Activated CD4-positive, alpha-beta T cell treated with anti-CD3 and anti-CD28 coated beads for 24 hours (primary cell): ENCODE results near the gene IQGAP1.
"Not testable (repeated sequence)": the region's sequence is repeated elsewhere in the genome, so short reads cannot be mapped to it uniquely, and the experiment has no call there.

ENCODE experiments used
- DNase-seq, 2 donors: peaks; one replicate each; pipeline ENCODE4 v3.0.0-alpha.2; 2020; ENCODE audit warnings: low read depth in 2 of 2

The IQGAP1 gene

DNA sequence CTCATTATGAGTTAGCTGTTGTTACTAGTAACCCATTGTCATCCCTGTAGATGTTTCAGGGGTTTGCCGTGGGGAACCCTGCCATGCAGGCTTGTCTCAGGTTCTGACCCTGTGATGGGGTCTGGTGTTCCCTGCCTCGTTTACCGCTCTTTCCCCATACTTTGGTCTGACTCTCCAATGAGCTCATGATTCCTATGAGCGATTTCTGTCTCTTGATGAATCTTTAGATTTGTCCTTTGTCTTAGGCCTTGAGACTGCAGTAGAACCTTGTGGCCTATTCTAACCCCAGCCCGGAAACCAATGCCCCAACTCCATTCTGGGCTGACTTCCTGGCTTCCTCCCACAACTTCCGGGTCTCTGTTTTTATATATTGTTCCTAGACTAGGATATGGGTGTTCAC is 11.3 kb upstream of the IQGAP1 start:
- no peak for DNase-seq

DNA sequence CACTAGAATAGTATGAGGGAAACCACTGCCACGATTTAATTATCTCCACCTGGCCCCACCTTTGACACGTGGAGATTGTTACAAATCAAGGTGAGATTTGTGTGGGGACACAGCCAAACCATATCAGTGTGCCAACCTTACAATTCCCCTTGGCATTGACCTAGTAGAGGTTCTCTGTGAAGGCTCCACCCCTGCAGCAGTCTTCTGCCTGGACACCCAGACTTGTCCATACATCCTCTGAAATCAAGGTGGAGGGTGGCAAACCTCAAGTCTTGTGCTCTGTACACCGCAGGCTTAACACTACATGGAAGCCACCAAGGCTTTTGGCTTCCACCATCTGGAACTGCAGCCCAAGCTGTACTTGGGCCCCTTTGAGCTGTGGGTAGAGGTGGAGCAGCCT is 8.8 kb upstream of the IQGAP1 start:
- no peak for DNase-seq

DNA sequence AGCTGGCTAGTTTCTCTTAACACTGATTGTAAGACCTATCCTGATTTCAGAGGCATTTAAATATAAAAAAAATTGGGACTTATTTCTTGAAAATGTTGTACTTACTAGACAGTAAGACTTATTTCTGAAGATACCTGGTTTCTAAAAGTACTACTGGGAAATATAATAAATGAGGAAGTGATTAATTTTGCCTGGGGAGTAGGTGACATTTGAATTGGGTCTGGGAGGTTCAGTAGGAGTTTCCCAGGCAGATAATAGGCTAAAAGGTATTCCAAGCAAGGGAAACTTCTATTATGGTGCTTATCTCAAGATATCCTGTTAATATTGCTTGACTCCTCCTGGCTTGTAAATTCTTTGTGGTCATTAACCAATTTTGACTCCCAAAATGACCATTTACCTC is 6.5 kb upstream of the IQGAP1 start:
- DNase-seq, result no peak

DNA sequence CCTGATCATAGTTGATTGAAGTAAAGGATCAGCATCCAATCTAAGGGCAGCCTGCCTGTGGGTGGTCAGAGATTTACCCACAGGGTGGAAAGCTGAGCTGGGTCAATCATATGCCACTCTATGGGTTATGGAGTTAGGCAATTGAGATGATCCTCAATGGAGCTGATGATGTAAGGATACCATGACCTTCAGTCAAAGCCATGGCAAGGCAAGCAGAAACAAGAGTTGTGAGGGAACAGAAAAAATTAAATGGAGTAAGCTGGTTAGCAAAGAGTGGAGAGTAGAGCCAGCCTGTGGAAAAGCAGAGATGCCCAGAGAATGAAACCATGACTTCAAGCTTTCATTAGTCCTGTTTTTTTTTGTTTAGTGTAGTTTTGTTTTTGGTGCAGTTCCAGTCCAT is 5.7 kb upstream of the IQGAP1 start:
- DNase-seq, result no peak

DNA sequence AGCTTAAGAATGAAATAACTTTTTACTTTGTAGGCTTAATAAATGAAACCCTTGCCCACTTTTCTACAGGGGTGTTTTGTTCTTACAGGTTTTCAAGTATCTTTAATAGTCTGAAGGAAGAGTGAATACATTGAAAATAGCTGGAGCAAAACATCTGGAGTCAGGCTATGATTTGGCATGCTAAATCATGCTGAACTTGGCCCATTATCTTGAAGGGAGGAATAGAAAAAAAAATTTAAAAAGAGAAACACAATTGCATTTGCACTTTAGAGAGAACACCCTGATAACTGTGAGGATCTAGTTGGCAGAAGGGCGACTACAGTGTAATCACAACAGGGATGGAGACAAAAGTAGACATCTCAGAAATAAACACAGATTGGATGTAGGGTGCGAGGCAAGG is 1.8 kb upstream of the IQGAP1 start:
- no peak for DNase-seq

DNA sequence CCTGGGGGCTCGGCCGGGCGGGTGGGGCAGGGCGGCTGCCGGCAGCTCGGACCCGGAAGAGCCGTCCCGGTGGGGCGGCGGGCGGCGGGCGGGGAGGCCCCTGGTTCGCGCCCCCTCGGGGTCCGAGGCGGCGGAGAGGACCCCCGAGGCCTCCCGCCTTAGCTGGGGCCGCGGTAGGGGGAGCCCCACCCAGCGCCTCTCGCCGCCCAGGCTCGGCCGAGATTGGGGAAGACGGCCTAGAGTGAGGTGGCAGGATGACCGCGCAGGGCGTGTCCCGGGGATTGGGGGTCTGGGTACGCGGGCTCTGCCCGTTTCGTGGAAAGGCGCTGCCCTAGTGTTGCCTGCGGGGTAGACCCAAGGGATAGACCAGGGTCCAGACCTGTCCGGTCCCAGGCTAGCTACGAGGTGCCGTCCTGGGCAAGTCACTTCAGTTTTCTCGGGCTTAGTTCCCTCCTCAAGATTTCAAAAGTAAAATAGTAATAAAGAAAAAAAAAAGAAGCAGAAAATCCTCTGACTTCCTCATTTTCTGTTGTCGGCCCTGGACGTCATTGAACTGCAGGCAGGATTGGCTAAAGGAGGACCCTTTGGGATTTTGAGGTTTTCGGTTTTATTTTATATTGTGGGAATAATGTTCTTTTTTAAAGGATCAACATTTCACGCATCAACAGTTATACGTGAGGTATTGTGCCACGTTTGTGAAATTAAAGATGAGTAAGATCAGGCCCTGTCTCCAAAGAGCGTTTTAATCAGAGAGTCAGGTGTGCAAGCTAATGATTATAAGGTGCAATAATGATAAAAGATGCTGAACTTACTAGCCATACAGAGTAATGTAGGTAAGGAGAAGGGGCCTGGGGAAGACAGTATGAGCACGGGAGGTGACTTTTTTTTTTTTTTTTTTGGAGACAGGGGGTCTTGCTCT is 679 bp downstream of the IQGAP1 start:
- DNase-seq, result peak in 1 of 2 donors; percentile 37

DNA sequence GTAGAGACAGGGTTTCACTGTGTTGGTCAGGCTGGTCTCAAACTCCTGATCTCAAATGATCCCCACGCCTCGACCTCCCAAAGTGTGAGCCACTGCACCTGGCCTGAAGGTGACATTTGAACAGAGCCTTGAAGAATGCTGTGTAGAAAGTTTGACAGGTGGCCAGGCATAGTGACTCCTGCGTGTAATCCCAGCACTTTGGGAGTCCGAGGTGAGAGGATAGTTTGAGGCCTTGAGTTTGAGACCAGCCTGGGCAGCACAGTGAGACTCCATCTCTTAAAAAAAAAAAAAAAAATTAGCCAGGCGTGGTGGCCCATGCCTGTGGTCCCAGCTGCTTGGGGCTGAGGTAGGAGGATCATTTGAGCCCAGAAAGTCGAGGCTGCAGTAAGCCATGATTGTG is 1.5 kb downstream of the IQGAP1 start:
- DNase-seq, result no peak

DNA sequence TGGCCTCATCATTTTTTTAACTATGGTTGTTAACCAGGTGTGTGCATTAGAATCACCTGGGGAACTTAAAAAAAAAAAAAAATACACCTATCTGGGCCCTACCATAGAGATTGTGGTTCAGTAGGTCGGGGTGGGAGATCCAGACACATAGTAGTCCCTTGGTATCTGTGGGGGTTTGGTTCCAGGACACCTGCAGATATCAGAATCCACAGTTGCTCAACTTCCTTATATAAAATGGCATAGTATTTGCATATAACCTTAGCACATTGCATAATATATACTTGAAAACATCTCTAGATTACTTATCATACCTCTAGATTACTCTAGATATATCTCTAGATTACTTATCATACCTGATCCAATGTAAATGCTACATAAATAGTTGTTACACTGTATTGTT is 5.0 kb downstream of the IQGAP1 start:
- DNase-seq, result no peak

DNA sequence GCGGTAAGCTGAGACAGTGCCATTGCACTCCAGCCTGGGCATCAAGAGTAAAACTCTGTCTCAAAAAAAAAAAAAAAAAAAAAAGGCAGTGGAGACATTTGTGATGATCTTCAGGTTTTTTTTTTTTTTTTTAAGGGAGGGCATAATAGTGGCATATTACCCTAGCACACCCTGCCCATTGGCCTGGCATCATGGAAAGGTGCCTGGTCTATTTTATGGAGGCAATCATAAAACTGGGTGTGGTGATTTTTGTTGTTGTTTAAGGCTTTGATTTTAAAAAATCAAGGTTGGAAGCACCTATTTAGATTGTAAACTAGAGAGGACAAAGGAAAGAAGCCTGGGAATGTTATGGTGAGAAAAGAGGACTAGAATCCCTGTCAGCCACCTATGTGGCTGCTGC is 6.0 kb downstream of the IQGAP1 start:
- DNase-seq, result no peak

DNA sequence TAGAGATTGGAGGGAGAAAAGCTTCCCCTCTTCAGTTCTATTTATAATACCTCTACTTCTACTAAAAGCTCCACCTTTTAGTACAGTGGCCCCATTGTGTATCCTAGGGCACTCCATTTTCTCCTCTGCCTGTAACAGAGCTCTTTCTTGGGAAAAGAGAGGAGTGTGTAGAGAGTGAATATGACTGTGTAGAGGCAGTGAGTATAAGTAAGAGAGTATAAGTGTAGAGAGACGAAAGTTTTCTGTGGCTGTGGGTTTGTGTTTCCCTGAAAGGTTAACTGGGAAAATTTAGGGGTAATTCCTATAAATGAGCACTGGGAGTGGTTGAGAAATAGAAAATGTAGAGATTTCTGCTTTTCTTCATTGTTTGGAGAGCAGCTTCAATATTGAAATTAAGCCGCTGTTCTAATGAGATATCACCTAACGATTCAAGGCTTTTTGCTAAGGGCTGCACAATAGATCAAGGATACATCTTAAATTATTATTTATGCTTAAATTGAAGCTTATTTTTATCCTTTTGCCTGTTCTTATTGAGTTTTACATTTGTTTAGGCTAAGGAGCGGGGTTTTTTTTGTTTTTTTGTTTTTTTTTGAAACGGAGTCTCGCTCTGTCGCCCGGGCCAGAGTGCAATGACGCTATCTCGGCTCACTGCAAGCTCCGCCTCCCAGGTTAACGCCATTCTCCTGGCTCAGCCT is 6.9 kb downstream of the IQGAP1 start:
- no peak for DNase-seq

DNA sequence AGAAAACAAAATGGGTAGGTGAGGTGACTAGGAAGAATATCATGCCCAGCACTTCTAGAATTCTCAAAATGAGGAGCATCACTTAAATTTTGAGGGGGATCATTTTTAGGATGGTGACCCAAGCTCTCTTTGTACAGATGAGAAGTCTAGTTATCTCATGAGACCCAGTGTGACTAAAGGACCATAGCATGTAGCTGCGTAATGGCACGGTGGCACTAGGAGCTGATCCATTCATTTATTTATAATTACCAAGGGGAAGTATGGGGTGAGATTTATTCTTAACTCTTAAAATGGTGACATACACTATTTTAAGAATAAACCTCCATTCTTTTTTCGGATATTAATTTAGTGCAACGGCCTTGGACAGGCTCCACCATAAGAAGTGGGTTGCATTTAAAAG is 8.3 kb downstream of the IQGAP1 start:
- no peak for DNase-seq

DNA sequence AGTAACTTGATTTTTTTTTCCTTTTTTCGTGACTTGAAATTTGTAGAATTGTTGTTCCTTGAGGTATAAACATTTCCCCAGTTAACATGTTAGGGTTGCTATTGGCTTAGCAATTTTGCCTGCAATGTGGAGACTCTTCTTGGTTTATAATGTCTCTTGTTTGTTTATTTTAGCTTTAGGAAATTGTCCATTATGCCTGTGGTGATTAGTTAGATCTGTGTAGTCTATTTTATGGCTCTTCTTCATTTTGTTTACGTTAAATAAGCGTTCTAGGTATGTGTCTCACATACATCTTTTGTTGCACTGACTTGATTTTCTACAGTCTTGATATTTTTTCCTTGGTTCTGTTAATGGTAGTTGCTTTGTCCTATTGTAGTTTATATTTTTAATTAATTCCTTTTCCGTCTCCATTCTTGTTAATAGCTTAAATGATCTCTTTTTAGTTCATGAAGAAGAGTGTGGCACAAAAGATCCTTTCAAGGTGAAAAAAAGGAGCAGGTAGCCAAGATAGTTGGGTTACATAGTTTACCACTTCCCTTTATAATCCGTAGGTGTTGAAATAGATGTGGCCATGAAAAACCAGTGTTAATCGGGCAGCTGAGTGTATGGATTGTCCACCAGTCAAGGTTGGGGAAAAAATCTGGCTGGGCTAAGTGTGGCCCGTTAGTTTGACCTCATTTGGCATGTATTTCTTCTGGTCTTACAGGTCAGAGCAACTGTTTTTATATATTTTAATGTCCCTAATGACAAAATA is 12.1 kb downstream of the IQGAP1 start:
- DNase-seq, result no peak

DNA sequence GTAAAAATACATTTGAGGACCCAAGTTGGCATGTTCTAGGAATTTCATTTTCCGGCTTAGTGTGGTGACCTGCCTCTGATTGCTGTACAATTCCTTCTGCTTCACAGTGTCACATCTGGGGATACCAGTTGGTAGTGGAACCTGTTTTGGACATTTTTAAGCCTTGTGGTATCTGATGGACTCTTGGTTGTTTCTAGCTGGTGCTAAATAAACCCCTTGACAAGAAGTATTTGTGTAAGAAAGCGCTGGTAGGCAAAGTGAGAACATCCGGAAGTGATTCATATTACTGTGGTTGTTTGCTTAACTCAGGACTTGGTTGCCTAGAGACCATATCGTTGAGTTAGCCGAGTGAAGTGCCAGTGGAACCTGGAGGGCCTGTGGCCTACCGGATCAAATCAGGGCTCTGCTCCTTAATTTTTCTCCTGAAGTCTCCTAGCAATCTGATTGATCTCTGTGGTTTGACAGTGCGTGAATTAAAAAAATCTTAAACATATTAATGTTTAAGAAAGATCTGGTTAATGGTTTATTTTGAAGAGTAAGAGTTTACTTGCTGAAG is 12.8 kb downstream of the IQGAP1 start:
- DNase-seq, result no peak

DNA sequence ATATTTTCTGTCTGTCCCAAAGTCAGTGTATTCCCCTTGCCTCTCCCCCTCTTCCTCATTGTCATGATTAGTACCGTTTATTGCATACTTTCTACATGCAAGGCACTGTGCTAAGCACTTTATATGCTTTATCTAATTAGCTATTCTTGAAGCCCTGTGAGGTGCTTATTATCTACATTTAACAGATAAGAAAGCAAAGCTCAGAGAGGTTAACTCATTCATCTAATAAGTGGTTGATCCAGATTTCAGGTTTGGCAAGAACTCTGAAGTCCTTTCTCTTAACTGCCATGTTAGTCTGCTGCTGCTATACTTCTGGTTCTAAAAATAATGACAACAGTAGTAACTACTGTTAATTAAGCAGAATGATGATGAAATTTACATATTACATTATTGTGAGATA is 13.5 kb downstream of the IQGAP1 start:
- DNase-seq, result no peak

DNA sequence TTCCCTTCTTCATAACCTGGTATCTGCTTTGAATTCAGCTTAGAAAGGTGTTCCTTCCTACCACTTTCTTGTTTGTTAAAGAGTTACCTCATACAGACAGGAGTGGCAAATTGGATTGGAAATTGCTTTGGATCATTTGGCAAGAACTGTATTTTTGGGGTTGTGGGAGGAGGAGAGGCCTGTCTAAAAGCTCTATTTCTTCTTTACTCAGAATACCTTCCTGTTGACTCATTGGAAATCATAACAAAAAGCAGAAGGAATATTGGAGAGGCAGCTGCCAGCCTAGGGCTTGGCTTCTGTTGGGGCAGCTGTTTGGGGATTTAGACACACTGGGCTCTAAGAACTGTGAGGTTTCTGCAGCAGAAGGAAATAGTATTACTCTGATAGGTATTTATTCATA is 14.2 kb downstream of the IQGAP1 start:
- DNase-seq, result no peak

DNA sequence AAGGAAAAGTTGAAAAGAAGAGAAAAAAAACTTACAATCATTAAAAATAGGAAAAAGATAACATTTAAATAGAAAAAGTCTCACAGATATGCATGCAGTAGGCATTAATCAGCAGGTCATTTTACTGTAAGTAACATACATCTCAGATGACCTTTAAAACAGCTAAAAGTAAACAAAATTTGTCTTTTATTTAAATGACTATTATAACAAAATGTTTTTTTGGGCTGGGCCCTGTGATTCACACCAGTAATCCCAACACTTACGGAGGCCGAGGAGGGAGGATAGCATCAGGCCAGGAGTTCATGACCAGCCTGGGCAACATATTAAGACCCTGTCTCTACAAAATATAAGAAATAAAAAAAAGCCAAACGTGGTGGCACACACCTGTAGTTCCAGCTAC is 14.7 kb downstream of the IQGAP1 start:
- no peak for DNase-seq

DNA sequence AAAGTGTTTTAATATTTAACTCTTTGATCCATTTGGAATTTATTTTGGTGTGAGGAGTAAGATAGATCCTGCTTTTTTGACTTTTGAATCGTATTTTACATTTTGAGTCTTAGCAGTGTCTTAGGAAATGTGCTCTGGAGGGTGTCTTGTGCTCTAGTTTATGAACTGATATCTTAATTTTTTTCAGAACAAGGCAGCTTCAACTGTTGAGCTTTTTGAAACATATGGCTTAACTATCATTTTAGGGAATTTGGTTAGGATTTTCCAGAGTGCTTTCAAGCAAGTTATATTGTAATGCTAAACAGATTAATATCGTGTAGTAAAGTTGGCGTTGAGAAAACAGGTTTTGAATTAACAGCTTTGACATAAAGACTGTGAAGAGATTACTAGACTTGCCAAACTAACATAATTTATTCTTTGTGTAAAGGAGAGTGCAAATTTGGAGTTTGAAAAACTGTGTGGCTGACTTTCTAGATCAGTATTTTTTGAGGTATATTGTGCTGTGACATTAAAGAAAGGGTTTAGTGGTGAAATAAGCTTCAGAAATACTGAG is 17.1 kb downstream of the IQGAP1 start:
- DNase-seq, result no peak

DNA sequence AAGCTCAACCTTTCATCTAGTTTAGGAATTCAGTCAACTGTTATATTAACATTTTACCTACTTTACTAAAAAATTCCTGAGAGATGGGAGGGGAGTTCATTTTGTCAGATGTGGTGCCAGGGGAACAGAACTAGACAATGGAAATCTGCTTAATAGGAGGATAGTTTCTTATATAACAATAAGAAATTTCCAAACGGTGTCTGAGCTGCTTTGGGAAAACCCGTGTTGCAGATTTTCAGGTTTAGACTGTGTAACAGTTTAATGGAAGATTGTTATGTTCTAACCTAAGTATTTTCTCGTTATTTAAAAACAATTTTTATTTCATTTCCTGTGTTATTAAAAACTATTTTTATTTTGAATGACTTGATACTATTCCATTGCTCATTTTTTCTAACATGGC is 19.3 kb downstream of the IQGAP1 start:
- no peak for DNase-seq

DNA sequence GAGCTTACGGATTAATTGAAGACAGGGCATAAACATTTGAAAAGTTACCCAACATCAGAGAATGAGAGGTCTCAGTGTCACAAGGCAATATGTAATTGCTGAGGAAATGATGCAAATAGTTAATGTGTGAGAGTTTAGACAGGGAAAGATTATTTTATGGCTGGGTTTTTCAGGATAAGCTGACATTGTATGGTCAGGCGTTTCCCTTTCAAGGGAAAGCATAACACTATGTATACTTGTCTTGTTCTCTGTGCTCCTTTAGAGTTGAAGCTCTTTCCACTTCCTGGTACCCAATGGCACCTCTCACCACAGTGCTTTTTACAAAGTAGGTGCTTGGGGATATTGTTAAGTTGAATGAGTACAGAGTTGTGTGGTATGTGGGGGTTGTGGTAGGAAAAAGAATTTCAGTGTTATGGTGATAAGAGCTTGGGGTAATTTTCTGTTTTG is 19.9 kb downstream of the IQGAP1 start:
- DNase-seq, result no peak

DNA sequence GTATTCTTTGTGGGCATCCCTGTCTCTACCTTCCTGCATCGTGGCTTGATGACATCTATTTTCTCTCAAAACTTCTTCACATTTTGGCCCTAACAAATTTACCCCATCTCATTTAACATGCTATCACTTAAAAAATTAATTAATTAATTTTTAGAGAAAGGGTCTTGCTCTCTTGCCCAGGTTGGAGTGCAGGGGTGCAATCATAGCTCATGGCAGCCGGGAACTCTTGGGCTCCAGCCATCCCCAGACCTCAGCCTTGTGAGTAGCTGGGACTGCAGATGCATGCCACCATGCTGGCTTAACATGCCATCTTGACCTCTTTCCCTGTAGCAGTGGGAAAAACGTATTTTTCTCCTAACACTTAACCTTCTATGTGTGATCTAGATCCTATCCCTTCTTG is 20.6 kb downstream of the IQGAP1 start:
- no peak for DNase-seq

DNA sequence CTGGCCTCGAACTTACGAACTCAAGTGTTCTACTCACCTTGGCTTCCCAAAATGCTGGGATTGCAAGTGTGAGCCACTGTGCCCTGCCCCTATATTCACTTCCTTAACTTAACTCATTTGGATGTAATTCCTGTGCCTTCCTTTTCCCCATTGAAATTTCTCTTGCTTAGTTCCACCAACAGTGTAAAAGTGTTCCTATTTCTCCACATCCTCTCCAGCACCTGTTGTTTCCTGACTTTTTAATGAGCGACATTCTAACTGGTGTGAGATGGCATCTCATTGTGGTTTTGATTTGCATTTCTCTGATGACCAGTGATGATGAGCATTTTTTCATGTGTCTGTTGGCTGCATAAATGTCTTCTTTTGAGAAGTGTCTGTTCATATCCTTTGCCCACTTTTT is 21.5 kb downstream of the IQGAP1 start:
- DNase-seq, result not testable (repeated sequence)

DNA sequence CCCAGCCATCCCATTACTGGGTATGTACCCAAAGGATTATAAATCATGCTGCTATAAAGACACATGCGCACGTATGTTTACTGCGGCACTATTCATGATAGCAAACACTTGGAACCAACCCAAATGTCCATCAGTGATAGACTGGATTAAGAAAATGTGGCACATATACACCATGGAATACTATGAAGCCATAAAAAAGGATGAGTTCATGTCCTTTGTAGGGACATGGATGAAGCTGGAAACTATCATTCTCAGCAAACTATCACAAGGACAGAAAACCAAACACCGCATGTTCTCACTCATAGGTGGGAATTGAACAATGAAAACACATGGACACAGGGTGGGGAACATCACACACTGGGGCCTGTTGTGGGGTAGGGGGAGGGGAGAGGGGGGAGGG is 22.3 kb downstream of the IQGAP1 start:
- DNase-seq, result not testable (repeated sequence)
